Hepatocyte (in vitro differentiated cells): ENCODE data around the gene STK39.

Source experiments
- CTCF ChIP-seq: fragments of 200-600 bp; sonication (generic); IDR thresholded peaks from 2 replicates; pipeline ENCODE4 v1.5.1; 2016; ENCODE audit warnings: antibody characterized with exemption, mild to moderate bottlenecking; ENCODE audit not compliant: poor library complexity
- EZH2 ChIP-seq: fragments of 200-600 bp; sonication (generic); IDR thresholded peaks from 2 replicates; pipeline ENCODE4 v1.6.1; 2016; ENCODE audit warnings: antibody characterized with exemption, mild to moderate bottlenecking, borderline replicate concordance
- EZH2phosphoT487 ChIP-seq: fragments of 200-600 bp; sonication (generic); IDR thresholded peaks from one replicate; pipeline ENCODE4 v1.6.1; 2018; ENCODE audit warnings: antibody characterized with exemption, mild to moderate bottlenecking, low read depth, moderate library complexity; ENCODE audit not compliant: unreplicated experiment, severe bottlenecking

- TF ChIP-seq CTCF (no peak), EZH2 (no peak), EZH2phosphoT487 (no peak)
Measured at GRCh38 chr2:168107322-168107721, 140.1 kb downstream of the STK39 start.
